HepG2 (cell line): ENCODE measurements around the gene LEPR. TPM values are rescaled to one million over a fixed set of nuclear protein-coding genes. Genes with fewer than 3 reads are reported as not detected.

ENCODE experiments used
- ARHGAP35 ChIP-seq: sonication (generic); formaldehyde crosslinking; IDR thresholded peaks from 2 replicates; pipeline ENCODE4 v1.9.0; 2022; ENCODE audit warnings: mild to moderate bottlenecking, inconsistent platforms, moderate library complexity, missing genetic modification reagents, borderline replicate concordance
- CBFB ChIP-seq: sonication (generic); formaldehyde crosslinking; IDR thresholded peaks from 2 replicates; pipeline ENCODE4 v1.4.0; 2020; ENCODE audit warnings: missing genetic modification reagents
- CHCHD3 ChIP-seq: sonication (generic); formaldehyde crosslinking; IDR thresholded peaks from 2 replicates; pipeline ENCODE4 v1.8.0; 2022; ENCODE audit warnings: mild to moderate bottlenecking, missing genetic modification reagents, moderate library complexity
- FOXA3 ChIP-seq: IDR thresholded peaks from 2 replicates; pipeline ENCODE4 v1.6.1; 2016; ENCODE audit warnings: missing genetic modification reagents, missing compliant biosample characterization
- HDAC1 ChIP-seq: sonication (generic); formaldehyde crosslinking; IDR thresholded peaks from 2 replicates; pipeline ENCODE4 v1.5.1; 2020; ENCODE audit warnings: mild to moderate bottlenecking, missing genetic modification reagents
- HMG20B ChIP-seq: conservative IDR thresholded peaks from 2 replicates; pipeline ENCODE4 v1.6.1; 2016; ENCODE audit warnings: missing genetic modification reagents, missing compliant biosample characterization
- JUND ChIP-seq: sonication (generic); formaldehyde crosslinking; IDR thresholded peaks from 2 replicates; pipeline ENCODE4 v1.8.0; 2022; ENCODE audit warnings: mild to moderate bottlenecking, missing genetic modification reagents
- KAT8 ChIP-seq: IDR thresholded peaks from 2 replicates; pipeline ENCODE4 v1.6.1; 2016; ENCODE audit warnings: missing genetic modification reagents, missing compliant biosample characterization
- KLF12 ChIP-seq: sonication (generic); formaldehyde crosslinking; IDR thresholded peaks from 2 replicates; pipeline ENCODE4 v1.4.0; 2020; ENCODE audit warnings: missing genetic modification reagents, borderline replicate concordance
- NFYC ChIP-seq: IDR thresholded peaks from 2 replicates; pipeline ENCODE4 v1.6.1; 2016; ENCODE audit warnings: missing genetic modification reagents, missing compliant biosample characterization
- NR1H2 ChIP-seq: sonication (generic); formaldehyde crosslinking; IDR thresholded peaks from 2 replicates; pipeline ENCODE4 v1.8.1; 2022; ENCODE audit warnings: low read depth, missing genetic modification reagents, borderline replicate concordance
- NR2F6 ChIP-seq, 2 experiments: IDR thresholded peaks; 2 replicates each; pipeline ENCODE4 v1.6.1; 2016; ENCODE audit warnings: antibody characterized with exemption in 1 of 2, mild to moderate bottlenecking in 1 of 2
- TBX2 ChIP-seq: sonication (generic); formaldehyde crosslinking; IDR thresholded peaks from 2 replicates; pipeline ENCODE4 v1.5.0; 2020; ENCODE audit warnings: missing genetic modification reagents, mild to moderate bottlenecking, borderline replicate concordance
- TOPORS ChIP-seq: sonication (generic); formaldehyde crosslinking; IDR thresholded peaks from 2 replicates; pipeline ENCODE4 v1.8.0; 2023; ENCODE audit warnings: mild to moderate bottlenecking, missing genetic modification reagents
- YEATS4 ChIP-seq: sonication (generic); formaldehyde crosslinking; IDR thresholded peaks from 2 replicates; pipeline ENCODE4 v1.4.0; 2020; ENCODE audit warnings: missing genetic modification reagents, borderline replicate concordance
- ZBTB38 ChIP-seq: sonication (generic); formaldehyde crosslinking; IDR thresholded peaks from 2 replicates; pipeline ENCODE4 v1.5.1; 2020; ENCODE audit warnings: mild to moderate bottlenecking, missing genetic modification reagents
- ZBTB7B ChIP-seq: sonication (generic); formaldehyde crosslinking; IDR thresholded peaks from 2 replicates; pipeline ENCODE4 v1.4.0; 2020; ENCODE audit warnings: missing genetic modification reagents
- ZFX ChIP-seq: sonication (generic); formaldehyde crosslinking; IDR thresholded peaks from 2 replicates; pipeline ENCODE4 v1.4.0; 2020; ENCODE audit warnings: mild to moderate bottlenecking, low read depth, missing genetic modification reagents, moderate library complexity
- ZNF232 ChIP-seq: sonication (generic); formaldehyde crosslinking; IDR thresholded peaks from 2 replicates; pipeline ENCODE4 v1.4.0; 2020; ENCODE audit warnings: missing genetic modification reagents, borderline replicate concordance
- ZNF44 ChIP-seq: sonication (generic); formaldehyde crosslinking; IDR thresholded peaks from 2 replicates; pipeline ENCODE4 v1.5.1; 2020; ENCODE audit warnings: mild to moderate bottlenecking, missing genetic modification reagents
- ZNF557 ChIP-seq: sonication (generic); formaldehyde crosslinking; IDR thresholded peaks from 2 replicates; pipeline ENCODE4 v1.4.0; 2020; ENCODE audit warnings: missing genetic modification reagents
- ZNF672 ChIP-seq: sonication (generic); formaldehyde crosslinking; IDR thresholded peaks from 2 replicates; pipeline ENCODE4 v1.8.1; 2022; ENCODE audit warnings: missing genetic modification reagents
- ZSCAN31 ChIP-seq: sonication (generic); formaldehyde crosslinking; IDR thresholded peaks from 2 replicates; pipeline ENCODE4 v1.5.0; 2020; ENCODE audit warnings: low read depth, mild to moderate bottlenecking, missing genetic modification reagents
- polyA plus RNA-seq, 8 experiments: library from polyadenylated mRNA; depleted of rRNA in 3 of 8; stranded (reverse) in 7 of 8; unstranded in 1 of 8; fragments of >200 nt; fragmentation: Illumina TruSeq in 4 of 8; extraction: Trizol in 4 of 8; gene quantifications; 2 replicates each; pipeline versions ENCODE4 v1.2.1 to v1.2.3, GENCODE V29; 2011 to 2016; ENCODE audit warnings: low read depth in 4 of 8, missing spikeins in 1 of 8, mixed read lengths in 1 of 8; ENCODE audit not compliant: insufficient read depth in 1 of 8
- total RNA-seq, 5 experiments: library from RNA; depleted of rRNA; stranded (reverse); fragments of >200 nt; fragmentation: Illumina TruSeq; extraction: Trizol; gene quantifications; 2 replicates each; pipeline ENCODE4 v1.2.3, GENCODE V29; 2016; ENCODE audit warnings: low read depth in 1 of 5
- TF ChIP-seq, protein P1 (sequence below): sonication (generic); formaldehyde crosslinking; IDR thresholded peaks from 2 replicates; pipeline ENCODE4 v1.4.0; 2020; ENCODE audit warnings: mild to moderate bottlenecking, missing genetic modification reagents
- TF ChIP-seq, protein P2 (sequence below): sonication (generic); formaldehyde crosslinking; IDR thresholded peaks from 2 replicates; pipeline ENCODE4 v1.4.0; 2020; ENCODE audit warnings: mild to moderate bottlenecking, missing genetic modification reagents
- TF ChIP-seq, protein P3 (sequence below): sonication (generic); formaldehyde crosslinking; IDR thresholded peaks from 2 replicates; pipeline ENCODE4 v1.5.0; 2020; ENCODE audit warnings: missing genetic modification reagents

LEPR gene
- total and polyA plus RNA-seq, 2 of the 13 experiments (the other 11 are each of a cell fraction or from before 2014, with no cell fraction given) = 0.60 to 1.7 TPM

GRCh38 chr1:65420590-65421350, at the start of gene LEPR, which contains the start of gene LEPROT (continued):
- TF ChIP-seq NR1H2 (CRISPR knock-in tag) = no peak; the same call in 1 of the 2 replicates
- TF ChIP-seq ZBTB38 (CRISPR knock-in tag) = peak; percentile 79
- peak; percentile 56; the same call in 1 of the 2 replicates for TF ChIP-seq TOPORS (CRISPR knock-in tag)
- no peak for TF ChIP-seq ZNF44
- peak; percentile 39; the same call in 1 of the 2 replicates for TF ChIP-seq ZBTB7B (CRISPR knock-in tag)
- no peak; the same call in 1 of the 2 replicates for TF ChIP-seq TBX2 (CRISPR knock-in tag)
- TF ChIP-seq CHCHD3 = 0 out of 2 replicates have a peak, but pooled peaks have one; percentile 53
- TF ChIP-seq JUND (CRISPR knock-in tag) = peak; percentile 45; the same call in 1 of the 2 replicates
- TF ChIP-seq ZFX (CRISPR knock-in tag) = peak; percentile 98
- TF ChIP-seq, protein P1, sequence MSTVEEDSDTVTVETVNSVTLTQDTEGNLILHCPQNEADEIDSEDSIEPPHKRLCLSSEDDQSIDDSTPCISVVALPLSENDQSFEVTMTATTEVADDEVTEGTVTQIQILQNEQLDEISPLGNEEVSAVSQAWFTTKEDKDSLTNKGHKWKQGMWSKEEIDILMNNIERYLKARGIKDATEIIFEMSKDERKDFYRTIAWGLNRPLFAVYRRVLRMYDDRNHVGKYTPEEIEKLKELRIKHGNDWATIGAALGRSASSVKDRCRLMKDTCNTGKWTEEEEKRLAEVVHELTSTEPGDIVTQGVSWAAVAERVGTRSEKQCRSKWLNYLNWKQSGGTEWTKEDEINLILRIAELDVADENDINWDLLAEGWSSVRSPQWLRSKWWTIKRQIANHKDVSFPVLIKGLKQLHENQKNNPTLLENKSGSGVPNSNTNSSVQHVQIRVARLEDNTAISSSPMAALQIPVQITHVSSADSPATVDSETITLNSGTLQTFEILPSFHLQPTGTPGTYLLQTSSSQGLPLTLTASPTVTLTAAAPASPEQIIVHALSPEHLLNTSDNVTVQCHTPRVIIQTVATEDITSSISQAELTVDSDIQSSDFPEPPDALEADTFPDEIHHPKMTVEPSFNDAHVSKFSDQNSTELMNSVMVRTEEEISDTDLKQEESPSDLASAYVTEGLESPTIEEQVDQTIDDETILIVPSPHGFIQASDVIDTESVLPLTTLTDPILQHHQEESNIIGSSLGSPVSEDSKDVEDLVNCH (CRISPR knock-in tag) = no peak
- peak; percentile 66 for TF ChIP-seq ZSCAN31 (CRISPR knock-in tag)
- TF ChIP-seq ARHGAP35 (CRISPR knock-in tag) = peak; percentile 69; the same call in 1 of the 2 replicates
- 0 out of 2 replicates have a peak, but pooled peaks have one; percentile 82 for TF ChIP-seq ZNF232 (CRISPR knock-in tag)
- 0 out of 2 replicates have a peak, but pooled peaks have one; percentile 82 for TF ChIP-seq KLF12
- TF ChIP-seq NFYC (CRISPR knock-in tag) = no peak
- no peak for TF ChIP-seq NR2F6 (IDR thresholded peaks at IDR 0.05)
- TF ChIP-seq NR2F6 (CRISPR knock-in tag; IDR thresholded peaks at IDR 0.05) = peak; percentile 44; the same call in 1 of the 2 replicates
- TF ChIP-seq, protein P2, sequence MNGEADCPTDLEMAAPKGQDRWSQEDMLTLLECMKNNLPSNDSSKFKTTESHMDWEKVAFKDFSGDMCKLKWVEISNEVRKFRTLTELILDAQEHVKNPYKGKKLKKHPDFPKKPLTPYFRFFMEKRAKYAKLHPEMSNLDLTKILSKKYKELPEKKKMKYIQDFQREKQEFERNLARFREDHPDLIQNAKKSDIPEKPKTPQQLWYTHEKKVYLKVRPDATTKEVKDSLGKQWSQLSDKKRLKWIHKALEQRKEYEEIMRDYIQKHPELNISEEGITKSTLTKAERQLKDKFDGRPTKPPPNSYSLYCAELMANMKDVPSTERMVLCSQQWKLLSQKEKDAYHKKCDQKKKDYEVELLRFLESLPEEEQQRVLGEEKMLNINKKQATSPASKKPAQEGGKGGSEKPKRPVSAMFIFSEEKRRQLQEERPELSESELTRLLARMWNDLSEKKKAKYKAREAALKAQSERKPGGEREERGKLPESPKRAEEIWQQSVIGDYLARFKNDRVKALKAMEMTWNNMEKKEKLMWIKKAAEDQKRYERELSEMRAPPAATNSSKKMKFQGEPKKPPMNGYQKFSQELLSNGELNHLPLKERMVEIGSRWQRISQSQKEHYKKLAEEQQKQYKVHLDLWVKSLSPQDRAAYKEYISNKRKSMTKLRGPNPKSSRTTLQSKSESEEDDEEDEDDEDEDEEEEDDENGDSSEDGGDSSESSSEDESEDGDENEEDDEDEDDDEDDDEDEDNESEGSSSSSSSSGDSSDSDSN (CRISPR knock-in tag) = peak; percentile 90
- TF ChIP-seq CBFB = 0 out of 2 replicates have a peak, but pooled peaks have one; percentile 78
- peak; percentile 68 for TF ChIP-seq KAT8 (CRISPR knock-in tag)
- no peak for TF ChIP-seq ZNF672 (CRISPR knock-in tag)
- peak; percentile 80 for TF ChIP-seq HDAC1 (CRISPR knock-in tag)
- TF ChIP-seq HMG20B (CRISPR knock-in tag) = 0 out of 2 replicates have a peak, but pooled peaks have one; percentile 53
- TF ChIP-seq, protein P3, sequence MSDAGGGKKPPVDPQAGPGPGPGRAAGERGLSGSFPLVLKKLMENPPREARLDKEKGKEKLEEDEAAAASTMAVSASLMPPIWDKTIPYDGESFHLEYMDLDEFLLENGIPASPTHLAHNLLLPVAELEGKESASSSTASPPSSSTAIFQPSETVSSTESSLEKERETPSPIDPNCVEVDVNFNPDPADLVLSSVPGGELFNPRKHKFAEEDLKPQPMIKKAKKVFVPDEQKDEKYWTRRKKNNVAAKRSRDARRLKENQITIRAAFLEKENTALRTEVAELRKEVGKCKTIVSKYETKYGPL (CRISPR knock-in tag) = 0 out of 2 replicates have a peak, but pooled peaks have one; percentile 25
- TF ChIP-seq FOXA3 (CRISPR knock-in tag) = peak; percentile 20; the same call in 1 of the 2 replicates
- TF ChIP-seq YEATS4 (CRISPR knock-in tag) = peak; percentile 87; the same call in 1 of the 2 replicates
- TF ChIP-seq ZNF557 = no peak
